NAMALWA (cell line): Measurements from ENCODE around the gene SCO1.

ENCODE experiments used
- DNase-seq: peaks from one replicate; pipeline ENCODE4 v3.0.0-alpha.2; 2015; ENCODE audit warnings: low spot score

Gene SCO1

GRCh38 chr17:10652984-10653659, 44.2 kb downstream of the SCO1 start:
- no peak for DNase-seq

- no peak for DNase-seq
These were observed 45.4 kb downstream of the SCO1 start for GRCh38 chr17:10651927-10652326.

GRCh38 chr17:10649602-10650001, 47.7 kb downstream of the SCO1 start:
- no peak for DNase-seq

- no peak for DNase-seq
These were observed 48.4 kb downstream of the SCO1 start for GRCh38 chr17:10648956-10649355.

GRCh38 chr17:10648381-10648780, 49.0 kb downstream of the SCO1 start:
- no peak for DNase-seq

- peak; percentile 60 for DNase-seq
These were observed 50.8 kb downstream of the SCO1 start for GRCh38 chr17:10646392-10646990.

- no peak for DNase-seq
These were observed 56.9 kb downstream of the SCO1 start for GRCh38 chr17:10640475-10640874.

- no peak for DNase-seq
These were observed 59.2 kb downstream of the SCO1 start for GRCh38 chr17:10638151-10638550.

GRCh38 chr17:10635290-10635689, 62.0 kb downstream of the SCO1 start:
- DNase-seq, result no peak

GRCh38 chr17:10633738-10634379, 63.5 kb downstream of the SCO1 start:
- DNase-seq, result peak; percentile 23

- DNase-seq, result no peak
These were observed 65.6 kb downstream of the SCO1 start for GRCh38 chr17:10631701-10632100.

- peak; percentile 17 for DNase-seq
These were observed 66.2 kb downstream of the SCO1 start for GRCh38 chr17:10631048-10631700.

- DNase-seq, result no peak
These were observed 67.6 kb downstream of the SCO1 start for GRCh38 chr17:10629706-10630105.

- DNase-seq, result peak; percentile 11
These were observed 68.6 kb downstream of the SCO1 start for GRCh38 chr17:10628756-10629155.

GRCh38 chr17:10626390-10626789, 70.9 kb downstream of the SCO1 start:
- no peak for DNase-seq

- DNase-seq, result no peak
These were observed 72.4 kb downstream of the SCO1 start for GRCh38 chr17:10624969-10625368.

GRCh38 chr17:10623737-10624338, 73.5 kb downstream of the SCO1 start:
- no peak for DNase-seq

GRCh38 chr17:10622617-10623485, 74.5 kb downstream of the SCO1 start:
- DNase-seq, result no peak
